Naive thymus-derived CD4-positive, alpha-beta T cell (primary cell): Measurements from ENCODE around the gene LRRC19. TPM values are rescaled to one million over a fixed set of nuclear protein-coding genes. Genes with fewer than 3 reads are reported as not detected.

Experiments
- ATAC-seq: fragments of 150-1000 bp; cut with Tn5 transposase; 2 replicates; pipeline ENCODE4 v1.10.0; 2021; ENCODE audit warnings: mild to moderate bottlenecking, moderate library complexity
- CTCF ChIA-PET: fragments of 350-600 bp; sonication (Branson Sonifier 250); formaldehyde crosslinking; loops from one replicate; lab custom pipeline; 2021; ENCODE audit warnings: antibody characterized with exemption; lab: Charles Lee
- POLR2A ChIA-PET: fragments of 350-600 bp; sonication (Branson Sonifier 250); formaldehyde crosslinking; loops from one replicate; lab custom pipeline; 2021; ENCODE audit warnings: antibody characterized with exemption, inconsistent platforms; lab: Charles Lee
- DNase-seq, 9 donors: peaks; one replicate each; pipeline versions ENCODE4 v3.0.0 to v3.0.0-alpha.2; 2020 to 2022; ENCODE audit warnings: mixed read lengths in 1 of 9
- H3K27ac ChIP-seq: one replicate; pipeline ENCODE4 v1.7.0; 2013; ENCODE audit warnings: mild to moderate bottlenecking, low read depth, low read length, moderate library complexity
- H3K27me3 ChIP-seq, 2 donors: one replicate each; pipeline ENCODE4 v1.7.0; 2013; ENCODE audit warnings: low read length in 2 of 2, mild to moderate bottlenecking in 2 of 2, moderate library complexity in 2 of 2; ENCODE audit not compliant: control insufficient read depth in 2 of 2, insufficient read depth in 2 of 2
- H3K36me3 ChIP-seq, 3 experiments: 1 replicate in 2 of 3; 2 replicates in 1 of 3; pipeline ENCODE4 v1.7.0; 2013; ENCODE audit warnings: low read length in 3 of 3, mild to moderate bottlenecking in 3 of 3, moderate library complexity in 1 of 3; ENCODE audit not compliant: insufficient read depth in 3 of 3, control insufficient read depth in 2 of 3
- H3K4me1 ChIP-seq, 2 donors: one replicate each; pipeline ENCODE4 v1.7.0; 2013; ENCODE audit warnings: low read length in 2 of 2, mild to moderate bottlenecking in 2 of 2, moderate library complexity in 1 of 2; ENCODE audit not compliant: control insufficient read depth in 2 of 2, insufficient read depth in 2 of 2
- H3K4me3 ChIP-seq: 2 replicates; pipeline ENCODE4 v1.7.0; 2013; ENCODE audit warnings: mild to moderate bottlenecking, low read length
- H3K9me3 ChIP-seq, 3 experiments: 1 replicate in 2 of 3; 2 replicates in 1 of 3; pipeline ENCODE4 v1.7.0; 2013; ENCODE audit warnings: low read length in 3 of 3; ENCODE audit not compliant: control insufficient read depth in 2 of 3
- H3K27ac Mint-ChIP-seq, 9 donors: one replicate each; pipeline ENCODE4 v1.8.0; 2020 to 2022; ENCODE audit warnings: mixed read lengths in 9 of 9, mild to moderate bottlenecking in 8 of 9, moderate library complexity in 5 of 9, inconsistent platforms in 2 of 9
- H3K27me3 Mint-ChIP-seq, 5 donors: one replicate each; pipeline ENCODE4 v1.8.0; 2021 to 2022; ENCODE audit warnings: mixed read lengths in 5 of 5, mild to moderate bottlenecking in 1 of 5
- H3K36me3 Mint-ChIP-seq, 5 donors: one replicate each; pipeline ENCODE4 v1.8.0; 2020 to 2022; ENCODE audit warnings: mixed read lengths in 5 of 5, mild to moderate bottlenecking in 3 of 5, inconsistent platforms in 1 of 5
- H3K4me1 Mint-ChIP-seq, 7 donors: one replicate each; pipeline ENCODE4 v1.8.0; 2020 to 2022; ENCODE audit warnings: mixed read lengths in 7 of 7, mild to moderate bottlenecking in 3 of 7, inconsistent platforms in 1 of 7
- H3K4me3 Mint-ChIP-seq, 10 donors: one replicate each; pipeline ENCODE4 v1.8.0; 2020 to 2022; ENCODE audit warnings: mild to moderate bottlenecking in 10 of 10, mixed read lengths in 10 of 10, moderate library complexity in 6 of 10, inconsistent platforms in 2 of 10
- H3K9me3 Mint-ChIP-seq, 11 donors: one replicate each; pipeline ENCODE4 v1.8.0; 2020 to 2022; ENCODE audit warnings: mixed read lengths in 11 of 11, mild to moderate bottlenecking in 4 of 11, inconsistent platforms in 1 of 11, moderate library complexity in 1 of 11
- intact Hi-C, 2 donors: fragments of 100-400 bp; cut with micrococcal nuclease; formaldehyde crosslinking; loops; one replicate each; pipeline ENCODE4 v1.15.1; 2023
- polyA plus RNA-seq, 2 donors: library from polyadenylated mRNA; unstranded; fragments of 300-500 nt; fragmentation: Illumina TruSeq; gene quantifications; one replicate each; pipeline ENCODE4 v1.2.3, GENCODE V29; 2021
- total RNA-seq, 6 experiments: library from RNA in 5 of 6; stranded (reverse) in 5 of 6; gene quantifications; 1 replicate in 5 of 6; 2 replicates in 1 of 6; pipeline ENCODE4 v1.2.3 and lab custom pipeline; 2021 to 2026

Gene LRRC19
- total and polyA plus RNA-seq, 7 experiments from 2014 or later: not detected

GRCh38 chr9:26945591-26945990 is 59.9 kb downstream of the LRRC19 start:
- Histone ChIP-seq H3K27me3 (no peaks in the 10 kb centered on the region), H3K4me1 (peaks cover 32 to 36% of the 10 kb centered on the region in 2 donors), H3K36me3 (peaks cover 0 to 8% (median 0%) of the 10 kb centered on the region in 3 experiments), H3K9me3 (no peaks in the 10 kb centered on the region), H3K4me3 (peak overlapping the region; percentile 100), H3K27ac (peak overlapping the region; percentile 2)
- intact Hi-C loops: no loop called here
- ATAC-seq (no peak), DNase-seq (no peak)
- Mint-ChIP-seq H3K4me3 (peak overlapping the region; percentile 91 to 99 (median 95)), H3K9me3 (peaks cover 0 to 1% (median 0%) of the 10 kb centered on the region in 11 donors), H3K27ac (peak overlapping the region; percentile 97 to 100 (median 99)), H3K4me1 (peaks cover 44 to 69% (median 64%) of the 10 kb centered on the region in 7 donors), H3K36me3 (peaks cover 0 to 17% (median 16%) of the 10 kb centered on the region in 5 donors), H3K27me3 (peaks cover 0 to 11% (median 0%) of the 10 kb centered on the region in 5 donors)
- ChIA-PET POLR2A (interaction anchor here (0.6 to 1.4 kb wide), 3 partner anchors 10 to 52 kb away, joined by 3 read pairs; partner anchors contain the start of gene IFT74), CTCF (interaction anchor here (0.6 kb wide), 1 partner anchor 10 kb away, joined by 3 read pairs; the partner anchor contains the start of gene IFT74)

Other genes starting within 250 kb of the LRRC19 start
- 10 to 100 TPM; 11.8 to 19.6 (median 17.8) TPM for gene CAAP1, start 112.9 kb downstream of the LRRC19 start, total RNA-seq
- 10 to 100 TPM; 12.8 to 14.2 TPM for gene CAAP1, start 112.9 kb downstream of the LRRC19 start, polyA plus RNA-seq
- 10 to 100 TPM; 22.4 to 33.6 (median 24.7) TPM for gene PLAA, start 58.4 kb downstream of the LRRC19 start, total RNA-seq
- 10 to 100 TPM; 17.6 to 17.9 TPM for gene PLAA, start 58.4 kb downstream of the LRRC19 start, polyA plus RNA-seq
- 10 to 100 TPM in 2 of 5 experiments, 1 to 10 TPM in 3; 8.0 to 11.6 (median 9.7) TPM for gene IFT74, start 49.3 kb downstream of the LRRC19 start, total RNA-seq
- gene IFT74, start 49.3 kb downstream of the LRRC19 start, polyA plus RNA-seq: 10 to 100 TPM in 1 of 2 donors, 1 to 10 TPM in 1; 9.0 to 12.4 TPM
- gene TEK, start 103.6 kb upstream of the LRRC19 start, total RNA-seq: not detected
- gene TEK, start 103.6 kb upstream of the LRRC19 start, polyA plus RNA-seq: not detected